WTC11 (cell line): ENCODE data around the gene SELENON. TPM values are rescaled to one million over a fixed set of nuclear protein-coding genes. Genes with fewer than 3 reads are reported as not detected.

Source experiments
- ATAC-seq: fragments of 200-7000 bp; cut with Tn5 transposase; 2 replicates; pipeline ENCODE4 v1.10.0; 2021; ENCODE audit warnings: mild to moderate bottlenecking, moderate library complexity
- CTCF ChIA-PET: fragments of 300-600 bp; sonication (Branson Sonifier 250); formaldehyde crosslinking; loops from one replicate; lab custom pipeline; 2021; ENCODE audit warnings: antibody characterized with exemption; lab: Charles Lee
- POLR2A ChIA-PET: fragments of 350-600 bp; sonication (Branson Sonifier 250); formaldehyde crosslinking; loops from one replicate; lab custom pipeline; 2021; ENCODE audit warnings: antibody characterized with exemption; lab: Charles Lee
- DNase-seq: peaks from one replicate; pipeline ENCODE4 v3.0.0; 2021; ENCODE audit warnings: low spot score
- H3K27ac Mint-ChIP-seq: 2 replicates; pipeline ENCODE4 v1.8.0; 2021; ENCODE audit warnings: mixed read lengths
- H3K27me3 Mint-ChIP-seq: 2 replicates; pipeline ENCODE4 v1.8.0; 2021; ENCODE audit warnings: low read depth, mild to moderate bottlenecking, moderate library complexity, mixed read lengths
- H3K36me3 Mint-ChIP-seq: 2 replicates; pipeline ENCODE4 v1.8.0; 2021; ENCODE audit warnings: mixed read lengths
- H3K4me1 Mint-ChIP-seq: 2 replicates; pipeline ENCODE4 v1.8.0; 2022; ENCODE audit warnings: mixed read lengths
- H3K4me3 Mint-ChIP-seq: 2 replicates; pipeline ENCODE4 v1.8.0; 2021; ENCODE audit warnings: mild to moderate bottlenecking, moderate library complexity, mixed read lengths
- H3K9me3 Mint-ChIP-seq: 2 replicates; pipeline ENCODE4 v1.8.0; 2021; ENCODE audit warnings: mixed read lengths
- ARID4B ChIP-seq: sonication (generic); formaldehyde crosslinking; IDR thresholded peaks from 2 replicates; pipeline ENCODE4 v1.8.0; 2023; ENCODE audit warnings: missing genetic modification reagents, mild to moderate bottlenecking, borderline replicate concordance
- ATF1 ChIP-seq: sonication (generic); formaldehyde crosslinking; IDR thresholded peaks from 2 replicates; pipeline ENCODE4 v1.8.1; 2023; ENCODE audit warnings: mild to moderate bottlenecking, moderate library complexity, missing genetic modification reagents
- ATF2 ChIP-seq: sonication (generic); formaldehyde crosslinking; IDR thresholded peaks from 2 replicates; pipeline ENCODE4 v1.8.1; 2022; ENCODE audit warnings: low read depth, missing genetic modification reagents, borderline replicate concordance
- ERG ChIP-seq: fragments of 250-450 bp; sonication (Bioruptor Pico); IDR thresholded peaks from 2 replicates; pipeline ENCODE4 v1.8.0; 2021; ENCODE audit warnings: mild to moderate bottlenecking
- NR2C2 ChIP-seq: sonication (generic); formaldehyde crosslinking; IDR thresholded peaks from 2 replicates; pipeline ENCODE4 v1.8.0; 2022; ENCODE audit warnings: mild to moderate bottlenecking, missing genetic modification reagents
- OVOL2 ChIP-seq: fragments of 250-450 bp; sonication (Bioruptor Pico); IDR thresholded peaks from 2 replicates; pipeline ENCODE4 v1.9.0; 2021; ENCODE audit warnings: mild to moderate bottlenecking, borderline replicate concordance
- USF1 ChIP-seq: sonication (generic); formaldehyde crosslinking; IDR thresholded peaks from 2 replicates; pipeline ENCODE4 v1.8.0; 2022; ENCODE audit warnings: mild to moderate bottlenecking, missing genetic modification reagents
- ZBTB43 ChIP-seq: sonication (generic); formaldehyde crosslinking; IDR thresholded peaks from 2 replicates; pipeline ENCODE4 v1.8.1; 2023; ENCODE audit warnings: mild to moderate bottlenecking, missing genetic modification reagents
- ZNF219 ChIP-seq: sonication (generic); formaldehyde crosslinking; IDR thresholded peaks from 2 replicates; pipeline ENCODE4 v1.8.0; 2023; ENCODE audit warnings: missing genetic modification reagents, mild to moderate bottlenecking, borderline replicate concordance
- ZNF263 ChIP-seq: sonication (generic); formaldehyde crosslinking; IDR thresholded peaks from 2 replicates; pipeline ENCODE4 v1.8.1; 2022; ENCODE audit warnings: low read depth, mild to moderate bottlenecking, moderate library complexity, missing genetic modification reagents
- ZNF281 ChIP-seq: sonication (generic); formaldehyde crosslinking; IDR thresholded peaks from 2 replicates; pipeline ENCODE4 v1.8.0; 2023; ENCODE audit warnings: mild to moderate bottlenecking, missing genetic modification reagents
- ZNF423 ChIP-seq: fragments of 250-450 bp; sonication (Bioruptor Pico); IDR thresholded peaks from 2 replicates; pipeline ENCODE4 v2.1.2; 2022; ENCODE audit warnings: mild to moderate bottlenecking, moderate library complexity
- ZNF425 ChIP-seq: fragments of 250-450 bp; sonication (Bioruptor Pico); conservative IDR thresholded peaks from 2 replicates; pipeline ENCODE4 v1.9.0; 2021; ENCODE audit warnings: mild to moderate bottlenecking
- ZNF532 ChIP-seq: fragments of 250-450 bp; sonication (Bioruptor Pico); IDR thresholded peaks from 2 replicates; pipeline ENCODE4 v1.9.0; 2021; ENCODE audit warnings: mild to moderate bottlenecking, borderline replicate concordance
- total RNA-seq: library from RNA; stranded (reverse); gene quantifications from 3 replicates; pipeline ENCODE4 v1.2.3, GENCODE V29; 2021

The SELENON gene
- total RNA-seq, 1 experiment from 2014 or later, result 80.2 TPM

- peaks cover 4% of the 10 kb centered on the region for H3K27me3 Mint-ChIP-seq
- no peaks in the 10 kb centered on the region for H3K9me3 Mint-ChIP-seq
- ChIA-PET CTCF (interaction anchor here (0.9 to 1.3 kb wide), 4 partner anchors 66 to 214 kb away, joined by 3 to 4 read pairs (median 3); no protein-coding TSS in a partner anchor), POLR2A (interaction anchor here (0.6 kb wide), 1 partner anchor 203 kb away, joined by 3 read pairs; no protein-coding TSS in a partner anchor)
- H3K4me1 Mint-ChIP-seq, result peaks cover 19% of the 10 kb centered on the region
- H3K27ac Mint-ChIP-seq, result no peak overlapping the region
- no peak overlapping the region for H3K4me3 Mint-ChIP-seq
- ATAC-seq (no peak), DNase-seq (no peak)
- no peaks in the 10 kb centered on the region for H3K36me3 Mint-ChIP-seq
- TF ChIP-seq ZBTB43 (no peak), NR2C2 (CRISPR knock-in tag) (no peak), ARID4B (CRISPR knock-in tag) (no peak), ZNF423 (CRISPR knock-in tag) (no peak), USF1 (CRISPR knock-in tag) (no peak), ZNF219 (no peak), OVOL2 (CRISPR knock-in tag) (no peak), ERG (no peak), ZNF281 (no peak), ATF2 (CRISPR knock-in tag) (no peak), ZNF532 (CRISPR knock-in tag) (no peak), ATF1 (CRISPR knock-in tag) (no peak), ZNF263 (CRISPR knock-in tag) (no peak), ZNF425 (CRISPR knock-in tag) (no peak)
Observed at GRCh38 chr1:25794325-25794724, 5.7 kb upstream of the SELENON start.
